ENCODE measurements around the gene ZNF311.

- TF ChIP-seq, protein P1, sequence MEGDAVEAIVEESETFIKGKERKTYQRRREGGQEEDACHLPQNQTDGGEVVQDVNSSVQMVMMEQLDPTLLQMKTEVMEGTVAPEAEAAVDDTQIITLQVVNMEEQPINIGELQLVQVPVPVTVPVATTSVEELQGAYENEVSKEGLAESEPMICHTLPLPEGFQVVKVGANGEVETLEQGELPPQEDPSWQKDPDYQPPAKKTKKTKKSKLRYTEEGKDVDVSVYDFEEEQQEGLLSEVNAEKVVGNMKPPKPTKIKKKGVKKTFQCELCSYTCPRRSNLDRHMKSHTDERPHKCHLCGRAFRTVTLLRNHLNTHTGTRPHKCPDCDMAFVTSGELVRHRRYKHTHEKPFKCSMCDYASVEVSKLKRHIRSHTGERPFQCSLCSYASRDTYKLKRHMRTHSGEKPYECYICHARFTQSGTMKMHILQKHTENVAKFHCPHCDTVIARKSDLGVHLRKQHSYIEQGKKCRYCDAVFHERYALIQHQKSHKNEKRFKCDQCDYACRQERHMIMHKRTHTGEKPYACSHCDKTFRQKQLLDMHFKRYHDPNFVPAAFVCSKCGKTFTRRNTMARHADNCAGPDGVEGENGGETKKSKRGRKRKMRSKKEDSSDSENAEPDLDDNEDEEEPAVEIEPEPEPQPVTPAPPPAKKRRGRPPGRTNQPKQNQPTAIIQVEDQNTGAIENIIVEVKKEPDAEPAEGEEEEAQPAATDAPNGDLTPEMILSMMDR (IDR thresholded peaks at IDR 0.05): no peak
- no peak for TF ChIP-seq POLR2A (IDR thresholded peaks at IDR 0.05)
- no peak for TF ChIP-seq EP300 (IDR thresholded peaks at IDR 0.05)
- TF ChIP-seq POLR2AphosphoS5 (IDR thresholded peaks at IDR 0.05): no peak
These were observed 16.3 kb upstream of the ZNF311 start for GRCh38 chr6:29021434-29021833.

All from sigmoid colon (tissue), 4 donors.